ENCODE data around the gene SCUBE2.

DNA sequence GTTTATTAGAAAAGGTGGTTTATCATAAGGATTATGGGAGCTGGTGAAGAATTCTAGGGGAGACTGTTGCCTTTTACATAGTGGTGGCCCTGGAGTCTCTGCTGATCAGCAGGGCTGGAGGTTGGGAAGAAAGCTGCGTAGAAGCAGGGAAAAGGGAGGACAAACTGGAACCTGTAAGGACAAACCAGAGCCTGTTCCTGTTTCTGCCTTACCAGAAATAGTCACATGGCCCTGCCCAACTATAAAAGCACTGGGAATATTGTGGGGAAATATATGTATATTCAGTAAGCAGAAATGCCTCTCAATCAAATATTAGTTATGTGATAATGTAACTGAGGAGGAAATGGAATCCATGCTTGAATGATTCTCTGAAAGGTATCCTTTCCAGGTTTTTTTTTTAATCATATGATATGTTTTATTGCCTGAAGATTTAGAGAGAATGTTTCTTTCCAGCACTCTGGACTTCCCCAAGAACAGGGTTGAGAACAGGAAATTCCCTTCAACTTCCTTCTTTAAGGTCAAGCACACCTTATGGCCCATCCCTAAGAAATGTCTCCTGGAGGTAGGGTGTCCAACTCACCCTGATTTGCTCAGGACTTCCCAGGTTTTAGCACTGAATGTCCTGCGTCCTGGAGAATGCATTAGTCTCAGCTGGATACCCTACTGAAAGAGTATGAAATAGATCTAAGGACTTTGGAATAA is 33.9 kb upstream of the SCUBE2 start:
- TF ChIP-seq, protein P1, sequence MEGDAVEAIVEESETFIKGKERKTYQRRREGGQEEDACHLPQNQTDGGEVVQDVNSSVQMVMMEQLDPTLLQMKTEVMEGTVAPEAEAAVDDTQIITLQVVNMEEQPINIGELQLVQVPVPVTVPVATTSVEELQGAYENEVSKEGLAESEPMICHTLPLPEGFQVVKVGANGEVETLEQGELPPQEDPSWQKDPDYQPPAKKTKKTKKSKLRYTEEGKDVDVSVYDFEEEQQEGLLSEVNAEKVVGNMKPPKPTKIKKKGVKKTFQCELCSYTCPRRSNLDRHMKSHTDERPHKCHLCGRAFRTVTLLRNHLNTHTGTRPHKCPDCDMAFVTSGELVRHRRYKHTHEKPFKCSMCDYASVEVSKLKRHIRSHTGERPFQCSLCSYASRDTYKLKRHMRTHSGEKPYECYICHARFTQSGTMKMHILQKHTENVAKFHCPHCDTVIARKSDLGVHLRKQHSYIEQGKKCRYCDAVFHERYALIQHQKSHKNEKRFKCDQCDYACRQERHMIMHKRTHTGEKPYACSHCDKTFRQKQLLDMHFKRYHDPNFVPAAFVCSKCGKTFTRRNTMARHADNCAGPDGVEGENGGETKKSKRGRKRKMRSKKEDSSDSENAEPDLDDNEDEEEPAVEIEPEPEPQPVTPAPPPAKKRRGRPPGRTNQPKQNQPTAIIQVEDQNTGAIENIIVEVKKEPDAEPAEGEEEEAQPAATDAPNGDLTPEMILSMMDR (conservative IDR thresholded peaks at IDR 0.05 in 1 of 2, IDR thresholded peaks at IDR 0.05 in 1 of 2; ENCODE audit: extremely low read depth in 1 of 2, insufficient read depth in 1 of 2, low read depth in 1 of 2, low read length in 2 of 2): no peak
- no peak for TF ChIP-seq EZH2 (IDR thresholded peaks at IDR 0.05; ENCODE audit: borderline replicate concordance, low read length)

All from mammary epithelial cell (primary cell).